CD14-positive monocyte (primary cell): ENCODE measurements around the gene PNLIPRP2. TPM values are rescaled to one million over a fixed set of nuclear protein-coding genes. Genes with fewer than 3 reads are reported as not detected.

Source experiments
- DNase-seq, 3 donors: peaks; one replicate each; pipeline ENCODE4 v3.0.0-alpha.2; 2011 to 2022
- H2AFZ ChIP-seq: 2 replicates; pipeline ENCODE4 v1.6.0; 2012; ENCODE audit warnings: mild to moderate bottlenecking, low read depth, low read length, inconsistent platforms; ENCODE audit not compliant: insufficient read depth, poor library complexity, severe bottlenecking
- H3K27ac ChIP-seq, 2 donors: 1 replicate in 1 of 2; 2 replicates in 1 of 2; pipeline ENCODE4 v1.5.1; 2012 to 2013; ENCODE audit warnings: low read length in 2 of 2, control low read depth in 1 of 2, inconsistent platforms in 1 of 2, low read depth in 1 of 2, mild to moderate bottlenecking in 1 of 2
- H3K27me3 ChIP-seq, 2 donors: one replicate each; pipeline versions ENCODE4 v1.6.0 to v1.6.1; 2011 to 2013; ENCODE audit warnings: low read length in 2 of 2; ENCODE audit not compliant: control insufficient read depth in 2 of 2, insufficient read depth in 2 of 2
- H3K36me3 ChIP-seq, 2 donors: replicated peaks in 1 of 2; 1 replicate in 1 of 2; 2 replicates in 1 of 2; pipeline versions ENCODE4 v1.5.1 to v1.6.1; 2012 to 2013; ENCODE audit warnings: low read length in 2 of 2, control low read depth in 1 of 2, inconsistent platforms in 1 of 2, mild to moderate bottlenecking in 1 of 2; ENCODE audit not compliant: insufficient read depth in 2 of 2, control insufficient read depth in 1 of 2
- H3K4me1 ChIP-seq, 2 donors: 1 replicate in 1 of 2; 2 replicates in 1 of 2; pipeline versions ENCODE4 v1.5.1 to v1.6.1; 2012 to 2013; ENCODE audit warnings: low read length in 2 of 2, control low read depth in 1 of 2, inconsistent platforms in 1 of 2, mild to moderate bottlenecking in 1 of 2, moderate library complexity in 1 of 2; ENCODE audit not compliant: insufficient read depth in 2 of 2, control insufficient read depth in 1 of 2
- H3K4me2 ChIP-seq: replicated peaks from 2 replicates; pipeline ENCODE3; 2012; ENCODE audit warnings: low read length, moderate library complexity, mild to moderate bottlenecking; ENCODE audit not compliant: poor library complexity, severe bottlenecking; ENCODE audit errors: extremely low read depth
- H3K4me3 ChIP-seq, 3 experiments: fragments of 200-600 bp in 1 of 3; sonication (generic) in 1 of 3; replicated peaks in 1 of 3; 1 replicate in 2 of 3; 2 replicates in 1 of 3; pipeline ENCODE4 v1.5.1; 2011 to 2013; ENCODE audit warnings: low read length in 3 of 3, mild to moderate bottlenecking in 3 of 3, control low read depth in 2 of 3, low read depth in 2 of 3, inconsistent platforms in 1 of 3, moderate library complexity in 1 of 3
- H3K79me2 ChIP-seq: 2 replicates; pipeline ENCODE4 v1.6.0; 2012; ENCODE audit warnings: mild to moderate bottlenecking, control low read depth, inconsistent platforms, low read length, moderate library complexity; ENCODE audit not compliant: insufficient read depth
- H3K9ac ChIP-seq: 2 replicates; pipeline ENCODE4 v1.6.0; 2017; ENCODE audit warnings: low read length, mild to moderate bottlenecking; ENCODE audit not compliant: insufficient read depth, poor library complexity, severe bottlenecking
- H3K9me3 ChIP-seq, 2 donors: replicated peaks in 1 of 2; 1 replicate in 1 of 2; 2 replicates in 1 of 2; pipeline versions ENCODE4 v1.5.1 to v1.6.1; 2012 to 2013; ENCODE audit warnings: low read length in 2 of 2, control low read depth in 1 of 2; ENCODE audit not compliant: control insufficient read depth in 1 of 2, insufficient read depth in 1 of 2
- H4K20me1 ChIP-seq: 2 replicates; pipeline ENCODE4 v1.6.0; 2012; ENCODE audit warnings: mild to moderate bottlenecking, low read length, control low read depth, moderate library complexity; ENCODE audit not compliant: insufficient read depth
- H3K27ac Mint-ChIP-seq, 7 donors: one replicate each; pipeline ENCODE4 v1.8.0; 2020; ENCODE audit warnings: mild to moderate bottlenecking in 7 of 7, mixed read lengths in 7 of 7, moderate library complexity in 6 of 7, inconsistent platforms in 2 of 7
- H3K27me3 Mint-ChIP-seq, 3 donors: one replicate each; pipeline ENCODE4 v1.8.0; 2021 to 2022; ENCODE audit warnings: low read depth in 3 of 3, mild to moderate bottlenecking in 3 of 3, mixed read lengths in 3 of 3, moderate library complexity in 3 of 3, inconsistent platforms in 1 of 3
- H3K36me3 Mint-ChIP-seq, 2 donors: one replicate each; pipeline ENCODE4 v1.8.0; 2020; ENCODE audit warnings: mixed read lengths in 2 of 2, inconsistent platforms in 1 of 2, mild to moderate bottlenecking in 1 of 2
- H3K4me1 Mint-ChIP-seq: one replicate; pipeline ENCODE4 v1.8.0; 2020; ENCODE audit warnings: mild to moderate bottlenecking, mixed read lengths
- H3K4me3 Mint-ChIP-seq, 2 donors: one replicate each; pipeline ENCODE4 v1.8.0; 2020; ENCODE audit warnings: mild to moderate bottlenecking in 2 of 2, mixed read lengths in 2 of 2, moderate library complexity in 1 of 2
- H3K9me3 Mint-ChIP-seq, 7 donors: one replicate each; pipeline ENCODE4 v1.8.0; 2020 to 2022; ENCODE audit warnings: mixed read lengths in 7 of 7, mild to moderate bottlenecking in 6 of 7, moderate library complexity in 6 of 7, inconsistent platforms in 2 of 7
- whole genome bisulfite sequencing: methylation state at CpG from one replicate; pipeline ENCODE4 v1.1.5; 2013; ENCODE audit warnings: missing lambda C conversion rate; ENCODE audit not compliant: insufficient coverage; 5-methylcytosine and 5-hydroxymethylcytosine counted together
- intact Hi-C, 2 donors: fragments of 100-400 bp; cut with micrococcal nuclease; formaldehyde crosslinking; loops; one replicate each; pipeline versions ENCODE4 v1.15.0 to v1.15.1; 2023
- polyA plus RNA-seq, 3 donors: library from polyadenylated mRNA; depleted of rRNA in 1 of 3; unstranded in 2 of 3; stranded (reverse) in 1 of 3; fragments of 300-500 nt in 2 of 3; fragments of >200 nt in 1 of 3; fragmentation: Illumina TruSeq in 2 of 3; gene quantifications; 1 replicate in 2 of 3; 2 replicates in 1 of 3; pipeline ENCODE4 v1.2.3, GENCODE V29; 2012 to 2021
- TF ChIP-seq, protein P1 (sequence below): fragments of 200-600 bp; IDR thresholded peaks from one replicate; pipeline ENCODE4 v1.8.0; 2022; ENCODE audit warnings: antibody characterized with exemption, mild to moderate bottlenecking

The PNLIPRP2 gene
- polyA plus RNA-seq, 3 donors, result not detected

DNA sequence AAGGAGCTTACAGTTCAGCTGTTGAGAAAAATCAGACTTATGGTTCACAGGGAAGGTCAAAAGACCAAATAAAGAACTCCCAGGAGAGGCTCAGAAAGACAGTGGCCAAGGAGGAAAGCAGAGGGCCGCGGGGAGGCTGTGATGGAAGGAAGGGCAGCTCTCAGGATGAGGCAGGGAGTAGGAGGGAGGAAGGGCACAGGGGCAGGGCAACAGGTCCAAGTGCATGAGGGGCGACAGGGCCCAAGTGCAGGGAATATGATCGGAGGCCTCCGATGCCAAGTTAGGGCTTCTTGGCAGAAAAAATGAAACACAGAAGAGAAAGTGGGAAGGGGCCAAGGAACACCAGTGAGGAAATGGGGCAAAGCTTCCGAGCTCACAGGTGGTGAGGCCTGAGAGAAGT, 13.4 kb upstream of the PNLIPRP2 start:
- no peaks in the 10 kb centered on the region for H3K79me2 ChIP-seq
- H3K27ac Mint-ChIP-seq, result no peak overlapping the region
- no peak overlapping the region for H3K4me3 ChIP-seq
- H4K20me1 ChIP-seq, result no peaks in the 10 kb centered on the region
- H3K27me3 Mint-ChIP-seq, result peaks cover 22 to 34% (median 32%) of the 10 kb centered on the region in 3 donors
- no peak overlapping the region for H3K4me2 ChIP-seq
- no peaks in the 10 kb centered on the region for H3K4me1 ChIP-seq
- peaks cover 0 to 26% of the 10 kb centered on the region in 2 donors for H3K27me3 ChIP-seq
- H3K4me1 Mint-ChIP-seq, result no peaks in the 10 kb centered on the region
- no peak for DNase-seq
- H3K9me3 Mint-ChIP-seq, result peaks cover 3 to 17% (median 9%) of the 10 kb centered on the region in 7 donors
- H3K4me3 Mint-ChIP-seq, result no peak overlapping the region
- no peaks in the 10 kb centered on the region for H3K36me3 ChIP-seq
- no peaks in the 10 kb centered on the region for H3K36me3 Mint-ChIP-seq
- H3K9me3 ChIP-seq, result peaks cover 0 to 6% of the 10 kb centered on the region in 2 donors
- WGBS, result 78% methylated on average over 5 of the region's 6 CpGs
- no peak overlapping the region for H3K9ac ChIP-seq
- H2AFZ ChIP-seq, result no peak overlapping the region
- intact Hi-C loops, result no loop called here
- no peak overlapping the region for H3K27ac ChIP-seq
- TF ChIP-seq, protein P1, sequence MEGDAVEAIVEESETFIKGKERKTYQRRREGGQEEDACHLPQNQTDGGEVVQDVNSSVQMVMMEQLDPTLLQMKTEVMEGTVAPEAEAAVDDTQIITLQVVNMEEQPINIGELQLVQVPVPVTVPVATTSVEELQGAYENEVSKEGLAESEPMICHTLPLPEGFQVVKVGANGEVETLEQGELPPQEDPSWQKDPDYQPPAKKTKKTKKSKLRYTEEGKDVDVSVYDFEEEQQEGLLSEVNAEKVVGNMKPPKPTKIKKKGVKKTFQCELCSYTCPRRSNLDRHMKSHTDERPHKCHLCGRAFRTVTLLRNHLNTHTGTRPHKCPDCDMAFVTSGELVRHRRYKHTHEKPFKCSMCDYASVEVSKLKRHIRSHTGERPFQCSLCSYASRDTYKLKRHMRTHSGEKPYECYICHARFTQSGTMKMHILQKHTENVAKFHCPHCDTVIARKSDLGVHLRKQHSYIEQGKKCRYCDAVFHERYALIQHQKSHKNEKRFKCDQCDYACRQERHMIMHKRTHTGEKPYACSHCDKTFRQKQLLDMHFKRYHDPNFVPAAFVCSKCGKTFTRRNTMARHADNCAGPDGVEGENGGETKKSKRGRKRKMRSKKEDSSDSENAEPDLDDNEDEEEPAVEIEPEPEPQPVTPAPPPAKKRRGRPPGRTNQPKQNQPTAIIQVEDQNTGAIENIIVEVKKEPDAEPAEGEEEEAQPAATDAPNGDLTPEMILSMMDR, result no peak

DNA sequence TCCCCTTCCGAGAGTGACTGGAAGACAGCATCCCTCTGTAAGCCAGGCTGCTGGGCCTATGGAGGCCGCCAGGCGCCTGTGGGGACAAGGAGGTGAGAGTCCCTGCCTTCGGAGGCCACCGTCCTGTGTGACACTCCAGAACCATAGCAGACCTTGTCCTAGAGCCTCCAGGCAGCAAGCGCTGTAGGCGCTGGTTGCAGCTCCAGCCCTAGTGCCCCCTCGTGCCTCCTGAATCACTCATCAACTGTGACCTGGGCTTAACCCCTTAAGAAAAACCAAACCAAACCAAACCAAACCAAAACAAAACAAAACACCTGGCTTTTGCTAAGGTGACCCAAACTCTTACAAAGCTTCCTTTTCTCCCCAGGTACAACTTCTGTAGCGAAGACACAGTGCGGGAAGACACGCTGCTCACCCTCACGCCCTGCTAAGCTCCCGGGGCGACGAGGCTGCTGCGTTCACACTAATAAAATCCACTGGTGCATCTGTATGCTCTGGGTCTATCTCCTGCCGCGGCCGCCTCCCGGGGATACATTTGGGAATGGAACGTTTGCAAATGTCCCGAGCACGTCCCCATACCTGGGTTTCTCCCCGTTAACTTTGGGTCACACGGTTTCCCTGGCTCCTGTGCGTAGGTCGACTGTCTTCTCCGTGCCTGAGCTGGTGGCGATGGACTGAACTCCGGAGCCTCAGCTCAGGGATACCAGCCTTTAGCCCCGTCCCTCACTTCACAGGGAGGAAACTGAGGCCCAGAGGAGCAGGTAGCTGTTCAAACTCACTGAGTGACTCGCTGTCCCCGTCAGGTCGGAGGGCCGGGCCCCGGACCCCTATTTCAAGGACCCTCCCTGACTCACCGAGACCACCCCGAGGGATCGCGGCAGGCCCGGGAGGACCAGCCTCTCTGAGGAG, 11.8 kb upstream of the PNLIPRP2 start:
- Histone ChIP-seq H3K4me1 (no peaks in the 10 kb centered on the region), H3K4me2 (no peak overlapping the region), H3K79me2 (no peaks in the 10 kb centered on the region), H4K20me1 (no peaks in the 10 kb centered on the region), H3K9ac (no peak overlapping the region), H2AFZ (no peak overlapping the region), H3K9me3 (peaks cover 0 to 6% of the 10 kb centered on the region in 2 donors), H3K4me3 (no peak overlapping the region), H3K27me3 (peaks cover 0 to 26% of the 10 kb centered on the region in 2 donors), H3K36me3 (no peaks in the 10 kb centered on the region), H3K27ac (no peak overlapping the region)
- Mint-ChIP-seq H3K27ac (no peak overlapping the region), H3K9me3 (peaks cover 3 to 19% (median 9%) of the 10 kb centered on the region in 7 donors), H3K4me1 (no peaks in the 10 kb centered on the region), H3K36me3 (no peaks in the 10 kb centered on the region), H3K27me3 (peaks cover 22 to 34% (median 34%) of the 10 kb centered on the region in 3 donors), H3K4me3 (peak overlapping the region in 1 of 2 donors; percentile 59)
- intact Hi-C loops, result no loop called here
- 41% methylated on average over 40 of the region's 41 CpGs for WGBS
- DNase-seq, result no peak
- TF ChIP-seq, protein P1, result no peak
